HEK293T (cell line): ENCODE measurements around the gene SYCP2L.

ENCODE experiments used
- BHLHE40 ChIP-seq: fragments of 450-650 bp; IDR thresholded peaks from 2 replicates; pipeline ENCODE4 v1.6.1; 2016; ENCODE audit warnings: mild to moderate bottlenecking, moderate library complexity, borderline replicate concordance
- CTBP1 ChIP-seq: fragments of 450-650 bp; IDR thresholded peaks from 2 replicates; pipeline ENCODE4 v1.6.1; 2016; ENCODE audit warnings: borderline replicate concordance
- ELF4 ChIP-seq: fragments of 450-650 bp; IDR thresholded peaks from 2 replicates; pipeline ENCODE4 v1.6.1; 2017; ENCODE audit warnings: antibody characterized with exemption
- FOXA1 ChIP-seq: fragments of 450-650 bp; IDR thresholded peaks from 2 replicates; pipeline ENCODE4 v1.6.1; 2016; ENCODE audit warnings: mild to moderate bottlenecking
- FOXK2 ChIP-seq: fragments of 450-650 bp; IDR thresholded peaks from 2 replicates; pipeline ENCODE4 v1.6.1; 2016; ENCODE audit warnings: mild to moderate bottlenecking
- FOXM1 ChIP-seq: fragments of 450-650 bp; IDR thresholded peaks from 2 replicates; pipeline ENCODE4 v1.6.1; 2017; ENCODE audit warnings: mild to moderate bottlenecking, borderline replicate concordance
- L3MBTL2 ChIP-seq: fragments of 450-650 bp; conservative IDR thresholded peaks from 2 replicates; pipeline ENCODE4 v1.6.1; 2016; ENCODE audit warnings: mild to moderate bottlenecking
- NFRKB ChIP-seq: fragments of 450-650 bp; IDR thresholded peaks from 2 replicates; pipeline ENCODE4 v1.6.1; 2016; ENCODE audit warnings: mild to moderate bottlenecking, moderate library complexity
- SP1 ChIP-seq: fragments of 450-650 bp; IDR thresholded peaks from 2 replicates; pipeline ENCODE4 v1.6.1; 2017
- SUZ12 ChIP-seq: fragments of 450-650 bp; IDR thresholded peaks from 2 replicates; pipeline ENCODE4 v1.6.1; 2016; ENCODE audit warnings: mild to moderate bottlenecking
- TARDBP ChIP-seq: fragments of 450-650 bp; IDR thresholded peaks from 2 replicates; pipeline ENCODE4 v1.6.1; 2016

- no peak for TF ChIP-seq ELF4
- no peak for TF ChIP-seq FOXK2
- no peak for TF ChIP-seq SP1
- no peak for TF ChIP-seq TARDBP
- TF ChIP-seq BHLHE40 = no peak
- TF ChIP-seq CTBP1 = no peak
- TF ChIP-seq SUZ12 = no peak
- TF ChIP-seq L3MBTL2 = no peak
- no peak for TF ChIP-seq FOXA1
- no peak for TF ChIP-seq FOXM1
- TF ChIP-seq NFRKB = no peak
Measured at GRCh38 chr6:10901770-10902169, 14.9 kb downstream of the SYCP2L start.
